ENCODE results near the gene ISM2. TPM values are rescaled to one million over a fixed set of nuclear protein-coding genes. Genes with fewer than 3 reads are reported as not detected.

Gene ISM2
- total and polyA plus RNA-seq, 2 of the 13 experiments (the other 11 are each of a cell fraction or from before 2014, with no cell fraction given), result 1.8 to 40.7 TPM

DNA sequence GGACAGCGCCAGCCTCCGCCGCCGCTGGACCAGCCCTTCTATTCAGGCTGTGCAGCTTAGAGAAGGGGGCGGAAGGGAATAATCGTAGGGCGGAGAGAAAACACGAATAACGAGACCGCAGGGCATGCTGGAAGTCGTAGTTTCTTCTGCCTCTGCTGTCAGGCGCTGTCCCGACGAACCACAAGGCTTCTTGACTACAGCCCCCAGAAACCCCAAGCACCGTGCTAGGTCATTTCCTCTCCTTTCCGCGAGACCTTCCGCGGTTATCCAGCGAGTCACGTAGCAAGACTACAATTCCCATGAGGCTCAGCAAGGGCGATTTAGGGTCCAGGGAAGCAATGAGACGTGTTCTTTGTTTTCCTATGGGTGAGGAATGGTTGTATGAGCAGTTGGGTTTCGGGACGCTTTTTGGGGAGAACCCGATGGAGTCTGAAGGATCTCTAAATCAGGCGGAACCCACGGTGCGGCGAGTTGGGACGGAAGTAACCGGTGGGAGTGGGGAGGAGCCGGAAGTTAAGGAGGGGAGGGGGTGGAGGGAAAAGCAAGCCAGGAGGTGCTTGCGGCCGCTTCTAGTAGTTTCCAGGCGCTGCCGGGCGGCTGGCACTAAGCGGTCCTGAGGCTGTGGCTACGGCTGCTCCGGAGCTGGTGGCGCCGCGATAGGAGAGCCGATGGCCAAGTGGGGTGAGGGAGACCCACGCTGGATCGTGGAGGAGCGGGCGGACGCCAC, 40.9 kb downstream of the ISM2 start, which contains the start of the genes AHSA1 and VIPAS39 (continued):
- TF ChIP-seq, protein P1, sequence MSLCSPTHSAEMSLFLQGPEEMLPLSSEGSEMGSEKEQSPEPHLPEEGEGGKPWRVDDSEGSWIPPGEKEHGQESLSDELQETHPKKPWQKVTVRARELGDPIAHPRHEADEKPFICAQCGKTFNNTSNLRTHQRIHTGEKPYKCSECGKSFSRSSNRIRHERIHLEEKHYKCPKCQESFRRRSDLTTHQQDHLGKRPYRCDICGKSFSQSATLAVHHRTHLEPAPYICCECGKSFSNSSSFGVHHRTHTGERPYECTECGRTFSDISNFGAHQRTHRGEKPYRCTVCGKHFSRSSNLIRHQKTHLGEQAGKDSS (CRISPR knock-in tag; IDR thresholded peaks at IDR 0.05; ENCODE audit: borderline replicate concordance, low read depth), result peak; percentile 65; the same call in 1 of the 2 replicates
- TF ChIP-seq ZSCAN30 (CRISPR knock-in tag; IDR thresholded peaks at IDR 0.05), result 0 out of 2 replicates have a peak, but pooled peaks have one; percentile 43
- no peak for TF ChIP-seq ZNF34 (CRISPR knock-in tag; IDR thresholded peaks at IDR 0.05; ENCODE audit: borderline replicate concordance)
- no peak; the same call in 1 of the 2 replicates for TF ChIP-seq ZSCAN25 (CRISPR knock-in tag; IDR thresholded peaks at IDR 0.05)
- TF ChIP-seq PCBP1 (IDR thresholded peaks at IDR 0.05; ENCODE audit: borderline replicate concordance, low read depth, low read length), result peak; percentile 67; the same call in 1 of the 2 replicates
- no peak for TF ChIP-seq NR2F2 (IDR thresholded peaks at IDR 0.05; ENCODE audit: borderline replicate concordance, low read depth)
- TF ChIP-seq, protein P2, sequence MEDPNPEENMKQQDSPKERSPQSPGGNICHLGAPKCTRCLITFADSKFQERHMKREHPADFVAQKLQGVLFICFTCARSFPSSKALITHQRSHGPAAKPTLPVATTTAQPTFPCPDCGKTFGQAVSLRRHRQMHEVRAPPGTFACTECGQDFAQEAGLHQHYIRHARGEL (CRISPR knock-in tag; IDR thresholded peaks at IDR 0.05), result 0 out of 2 replicates have a peak, but pooled peaks have one; percentile 58
- TF ChIP-seq, protein P3, sequence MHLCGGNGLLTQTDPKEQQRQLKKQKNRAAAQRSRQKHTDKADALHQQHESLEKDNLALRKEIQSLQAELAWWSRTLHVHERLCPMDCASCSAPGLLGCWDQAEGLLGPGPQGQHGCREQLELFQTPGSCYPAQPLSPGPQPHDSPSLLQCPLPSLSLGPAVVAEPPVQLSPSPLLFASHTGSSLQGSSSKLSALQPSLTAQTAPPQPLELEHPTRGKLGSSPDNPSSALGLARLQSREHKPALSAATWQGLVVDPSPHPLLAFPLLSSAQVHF (CRISPR knock-in tag; IDR thresholded peaks at IDR 0.05), result no peak
- TF ChIP-seq SMAD9 (CRISPR knock-in tag; IDR thresholded peaks at IDR 0.05), result 0 out of 2 replicates have a peak, but pooled peaks have one; percentile 64
- no peak for TF ChIP-seq SMAD1 (CRISPR knock-in tag; IDR thresholded peaks at IDR 0.05; ENCODE audit: borderline replicate concordance, low read depth)
- peak; percentile 38; the same call in 1 of the 2 replicates for TF ChIP-seq ZNF839 (CRISPR knock-in tag; IDR thresholded peaks at IDR 0.05; ENCODE audit: borderline replicate concordance)
- TF ChIP-seq NAIF1 (CRISPR knock-in tag; IDR thresholded peaks at IDR 0.05; ENCODE audit: borderline replicate concordance), result peak; percentile 63; the same call in 1 of the 2 replicates
- TF ChIP-seq KLF13 (CRISPR knock-in tag; IDR thresholded peaks at IDR 0.05), result no peak
- TF ChIP-seq ZNF788 (CRISPR knock-in tag; IDR thresholded peaks at IDR 0.05; ENCODE audit: borderline replicate concordance), result no peak
- TF ChIP-seq, protein P4, sequence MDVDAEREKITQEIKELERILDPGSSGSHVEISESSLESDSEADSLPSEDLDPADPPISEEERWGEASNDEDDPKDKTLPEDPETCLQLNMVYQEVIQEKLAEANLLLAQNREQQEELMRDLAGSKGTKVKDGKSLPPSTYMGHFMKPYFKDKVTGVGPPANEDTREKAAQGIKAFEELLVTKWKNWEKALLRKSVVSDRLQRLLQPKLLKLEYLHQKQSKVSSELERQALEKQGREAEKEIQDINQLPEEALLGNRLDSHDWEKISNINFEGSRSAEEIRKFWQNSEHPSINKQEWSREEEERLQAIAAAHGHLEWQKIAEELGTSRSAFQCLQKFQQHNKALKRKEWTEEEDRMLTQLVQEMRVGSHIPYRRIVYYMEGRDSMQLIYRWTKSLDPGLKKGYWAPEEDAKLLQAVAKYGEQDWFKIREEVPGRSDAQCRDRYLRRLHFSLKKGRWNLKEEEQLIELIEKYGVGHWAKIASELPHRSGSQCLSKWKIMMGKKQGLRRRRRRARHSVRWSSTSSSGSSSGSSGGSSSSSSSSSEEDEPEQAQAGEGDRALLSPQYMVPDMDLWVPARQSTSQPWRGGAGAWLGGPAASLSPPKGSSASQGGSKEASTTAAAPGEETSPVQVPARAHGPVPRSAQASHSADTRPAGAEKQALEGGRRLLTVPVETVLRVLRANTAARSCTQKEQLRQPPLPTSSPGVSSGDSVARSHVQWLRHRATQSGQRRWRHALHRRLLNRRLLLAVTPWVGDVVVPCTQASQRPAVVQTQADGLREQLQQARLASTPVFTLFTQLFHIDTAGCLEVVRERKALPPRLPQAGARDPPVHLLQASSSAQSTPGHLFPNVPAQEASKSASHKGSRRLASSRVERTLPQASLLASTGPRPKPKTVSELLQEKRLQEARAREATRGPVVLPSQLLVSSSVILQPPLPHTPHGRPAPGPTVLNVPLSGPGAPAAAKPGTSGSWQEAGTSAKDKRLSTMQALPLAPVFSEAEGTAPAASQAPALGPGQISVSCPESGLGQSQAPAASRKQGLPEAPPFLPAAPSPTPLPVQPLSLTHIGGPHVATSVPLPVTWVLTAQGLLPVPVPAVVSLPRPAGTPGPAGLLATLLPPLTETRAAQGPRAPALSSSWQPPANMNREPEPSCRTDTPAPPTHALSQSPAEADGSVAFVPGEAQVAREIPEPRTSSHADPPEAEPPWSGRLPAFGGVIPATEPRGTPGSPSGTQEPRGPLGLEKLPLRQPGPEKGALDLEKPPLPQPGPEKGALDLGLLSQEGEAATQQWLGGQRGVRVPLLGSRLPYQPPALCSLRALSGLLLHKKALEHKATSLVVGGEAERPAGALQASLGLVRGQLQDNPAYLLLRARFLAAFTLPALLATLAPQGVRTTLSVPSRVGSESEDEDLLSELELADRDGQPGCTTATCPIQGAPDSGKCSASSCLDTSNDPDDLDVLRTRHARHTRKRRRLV (CRISPR knock-in tag; IDR thresholded peaks at IDR 0.05), result peak; percentile 1; the same call in 1 of the 2 replicates
- peak; percentile 46; the same call in 1 of the 2 replicates for TF ChIP-seq ZNF558 (CRISPR knock-in tag; IDR thresholded peaks at IDR 0.05; ENCODE audit: borderline replicate concordance)
- TF ChIP-seq TCF7L2 (IDR thresholded peaks at IDR 0.05; ENCODE audit: low read depth, low read length), result no peak
- TF ChIP-seq ARID2 (CRISPR knock-in tag; IDR thresholded peaks at IDR 0.05; ENCODE audit: borderline replicate concordance), result no peak

Measured in HepG2 (cell line).